CD4-positive, alpha-beta T cell (primary cell): ENCODE measurements around the gene KCNK4. TPM values are rescaled to one million over a fixed set of nuclear protein-coding genes. Genes with fewer than 3 reads are reported as not detected.

Experiments
- ATAC-seq: fragments of 200-7000 bp; cut with Tn5 transposase; one replicate; pipeline ENCODE4 v1.10.0; 2022; ENCODE audit warnings: mild to moderate bottlenecking; ENCODE audit not compliant: poor library complexity
- CTCF ChIA-PET: fragments of 350-600 bp; sonication (Branson Sonifier 250); formaldehyde crosslinking; loops from one replicate; lab custom pipeline; 2021; ENCODE audit warnings: antibody characterized with exemption, inconsistent platforms; lab: Charles Lee
- POLR2A ChIA-PET: fragments of 350-600 bp; sonication (Branson Sonifier 250); formaldehyde crosslinking; loops from one replicate; lab custom pipeline; 2021; ENCODE audit warnings: antibody characterized with exemption, inconsistent platforms; lab: Charles Lee
- DNase-seq, 14 experiments: peaks; one replicate each; pipeline ENCODE4 v3.0.0-alpha.2; 2013 to 2020; ENCODE audit warnings: mixed read lengths in 2 of 14
- H3K27ac ChIP-seq, 2 donors: one replicate each; pipeline versions ENCODE4 v1.5.1 to v1.7.0; 2013; ENCODE audit warnings: low read length in 2 of 2, low read depth in 1 of 2, mild to moderate bottlenecking in 1 of 2
- H3K27me3 ChIP-seq, 2 experiments: 1 replicate in 1 of 2; 2 replicates in 1 of 2; pipeline versions ENCODE4 v1.6.1 to v1.7.0; 2013; ENCODE audit warnings: low read length in 2 of 2, control low read depth in 1 of 2, mild to moderate bottlenecking in 1 of 2, moderate library complexity in 1 of 2; ENCODE audit not compliant: insufficient read depth in 2 of 2, control insufficient read depth in 1 of 2
- H3K36me3 ChIP-seq: one replicate; pipeline ENCODE4 v1.6.1; 2013; ENCODE audit warnings: low read length, control low read depth; ENCODE audit not compliant: insufficient read depth
- H3K4me1 ChIP-seq: one replicate; pipeline ENCODE4 v1.6.1; 2013; ENCODE audit warnings: low read length, control low read depth; ENCODE audit not compliant: insufficient read depth
- H3K4me3 ChIP-seq: one replicate; pipeline ENCODE4 v1.5.1; 2013; ENCODE audit warnings: mild to moderate bottlenecking, low read length, moderate library complexity
- H3K9me3 ChIP-seq, 2 experiments: 1 replicate in 1 of 2; 2 replicates in 1 of 2; pipeline versions ENCODE4 v1.6.1 to v1.7.0; 2013; ENCODE audit warnings: low read length in 2 of 2, mild to moderate bottlenecking in 2 of 2, control low read depth in 1 of 2, moderate library complexity in 1 of 2; ENCODE audit not compliant: control insufficient read depth in 1 of 2, insufficient read depth in 1 of 2
- H3K27ac Mint-ChIP-seq: one replicate; pipeline ENCODE4 v1.8.0; 2020; ENCODE audit warnings: mixed read lengths
- H3K27me3 Mint-ChIP-seq: one replicate; pipeline ENCODE4 v1.8.0; 2021; ENCODE audit warnings: mixed read lengths
- H3K36me3 Mint-ChIP-seq: one replicate; pipeline ENCODE4 v1.8.0; 2021; ENCODE audit warnings: low read depth, mixed read lengths
- H3K4me1 Mint-ChIP-seq: one replicate; pipeline ENCODE4 v1.8.0; 2021; ENCODE audit warnings: low read depth, mixed read lengths
- H3K4me3 Mint-ChIP-seq: one replicate; pipeline ENCODE4 v1.8.0; 2020; ENCODE audit warnings: mild to moderate bottlenecking, mixed read lengths
- H3K9me3 Mint-ChIP-seq: one replicate; pipeline ENCODE4 v1.8.0; 2020; ENCODE audit warnings: mixed read lengths
- CTCF ChIP-seq: fragments of 200-600 bp; IDR thresholded peaks from one replicate; pipeline ENCODE4 v1.8.0; 2022; ENCODE audit warnings: antibody characterized with exemption, mild to moderate bottlenecking
- intact Hi-C, 2 experiments: fragments of 100-400 bp; cut with DNase I in 1 of 2; cut with micrococcal nuclease in 1 of 2; formaldehyde crosslinking; loops; one replicate each; pipeline versions ENCODE4 v1.15.1 to v1.9.0; 2023 to 2025; cut with DNase I, micrococcal nuclease
- total RNA-seq, 174 experiments: library from RNA in 2 of 174; stranded (reverse) in 2 of 174; gene quantifications; one replicate each; pipeline ENCODE4 v1.2.3 and lab custom pipeline; 2021 to 2026

The KCNK4 gene
- total RNA-seq, 2 experiments from 2014 or later: 0.14 TPM; not detected in 1

GRCh38 chr11:64344787-64345186, 53.7 kb downstream of the KCNK4 start:
- ATAC-seq (no peak), DNase-seq (no peak)
- H3K4me3 Mint-ChIP-seq: no peak overlapping the region
- no peaks in the 10 kb centered on the region for H3K27me3 Mint-ChIP-seq
- TF ChIP-seq CTCF: no peak
- H3K9me3 Mint-ChIP-seq: no peaks in the 10 kb centered on the region
- POLR2A ChIA-PET: no interaction called here
- Histone ChIP-seq H3K36me3 (peaks cover 57% of the 10 kb centered on the region), H3K27me3 (no peaks in the 10 kb centered on the region), H3K9me3 (no peaks in the 10 kb centered on the region), H3K4me1 (peaks cover 44% of the 10 kb centered on the region), H3K27ac (no peak overlapping the region), H3K4me3 (no peak overlapping the region)
- peaks cover 34% of the 10 kb centered on the region for H3K4me1 Mint-ChIP-seq
- intact Hi-C loops: loop anchor here in 1 of 2 experiments (5.0 kb wide), 1 partner anchor 37 kb away; the partner anchor contains the start of gene ESRRA
- H3K27ac Mint-ChIP-seq: peak overlapping the region; percentile 16
- CTCF ChIA-PET: no interaction called here
- peaks cover 30% of the 10 kb centered on the region for H3K36me3 Mint-ChIP-seq

GRCh38 chr11:64347193-64347867, 56.2 kb downstream of the KCNK4 start:
- H3K27me3 Mint-ChIP-seq: no peaks in the 10 kb centered on the region
- ChIA-PET POLR2A (no interaction called here), CTCF (no interaction called here)
- no peak for TF ChIP-seq CTCF
- H3K9me3 ChIP-seq: no peaks in the 10 kb centered on the region
- H3K4me1 Mint-ChIP-seq: peaks cover 9% of the 10 kb centered on the region
- peaks cover 25% of the 10 kb centered on the region for H3K36me3 Mint-ChIP-seq
- H3K27ac ChIP-seq: no peak overlapping the region
- H3K4me3 ChIP-seq: no peak overlapping the region
- ATAC-seq (no peak), DNase-seq (no peak)
- intact Hi-C loops: no loop called here
- peaks cover 19% of the 10 kb centered on the region for H3K4me1 ChIP-seq
- no peak overlapping the region for H3K4me3 Mint-ChIP-seq
- peaks cover 55% of the 10 kb centered on the region for H3K36me3 ChIP-seq
- H3K9me3 Mint-ChIP-seq: no peaks in the 10 kb centered on the region
- no peaks in the 10 kb centered on the region for H3K27me3 ChIP-seq
- no peak overlapping the region for H3K27ac Mint-ChIP-seq

- Mint-ChIP-seq H3K4me3 (no peak overlapping the region), H3K36me3 (peaks cover 20% of the 10 kb centered on the region), H3K27ac (no peak overlapping the region), H3K4me1 (peaks cover 5% of the 10 kb centered on the region), H3K9me3 (no peaks in the 10 kb centered on the region), H3K27me3 (no peaks in the 10 kb centered on the region)
- DNase-seq (no peak), ATAC-seq (no peak)
- H3K4me3 ChIP-seq: no peak overlapping the region
- H3K27ac ChIP-seq: no peak overlapping the region
- ChIA-PET POLR2A (interaction anchor here (2.2 kb wide), 1 partner anchor 31 kb away, joined by 7 read pairs; the partner anchor contains the start of genes PRDX5 and TRMT112), CTCF (no interaction called here)
- H3K27me3 ChIP-seq: no peaks in the 10 kb centered on the region
- intact Hi-C loops: no loop called here
- no peaks in the 10 kb centered on the region for H3K9me3 ChIP-seq
- peaks cover 10% of the 10 kb centered on the region for H3K4me1 ChIP-seq
- peaks cover 60% of the 10 kb centered on the region for H3K36me3 ChIP-seq
- TF ChIP-seq CTCF: no peak
These were observed 57.4 kb downstream of the KCNK4 start for GRCh38 chr11:64348383-64349024.
